ENCODE measurements around the gene TARS2. TPM values are rescaled to one million over a fixed set of nuclear protein-coding genes. Genes with fewer than 3 reads are reported as not detected.

TARS2 gene, protein sequence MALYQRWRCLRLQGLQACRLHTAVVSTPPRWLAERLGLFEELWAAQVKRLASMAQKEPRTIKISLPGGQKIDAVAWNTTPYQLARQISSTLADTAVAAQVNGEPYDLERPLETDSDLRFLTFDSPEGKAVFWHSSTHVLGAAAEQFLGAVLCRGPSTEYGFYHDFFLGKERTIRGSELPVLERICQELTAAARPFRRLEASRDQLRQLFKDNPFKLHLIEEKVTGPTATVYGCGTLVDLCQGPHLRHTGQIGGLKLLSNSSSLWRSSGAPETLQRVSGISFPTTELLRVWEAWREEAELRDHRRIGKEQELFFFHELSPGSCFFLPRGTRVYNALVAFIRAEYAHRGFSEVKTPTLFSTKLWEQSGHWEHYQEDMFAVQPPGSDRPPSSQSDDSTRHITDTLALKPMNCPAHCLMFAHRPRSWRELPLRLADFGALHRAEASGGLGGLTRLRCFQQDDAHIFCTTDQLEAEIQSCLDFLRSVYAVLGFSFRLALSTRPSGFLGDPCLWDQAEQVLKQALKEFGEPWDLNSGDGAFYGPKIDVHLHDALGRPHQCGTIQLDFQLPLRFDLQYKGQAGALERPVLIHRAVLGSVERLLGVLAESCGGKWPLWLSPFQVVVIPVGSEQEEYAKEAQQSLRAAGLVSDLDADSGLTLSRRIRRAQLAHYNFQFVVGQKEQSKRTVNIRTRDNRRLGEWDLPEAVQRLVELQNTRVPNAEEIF
- total RNA-seq (10 to 100 TPM; 34.8 to 41.8 TPM), polyA plus RNA-seq (10 to 100 TPM; 23.9 to 37.2 (median 30.6) TPM), total RNA-seq (29.2 to 37.7 (median 34.6) reads per million in 6 experiments)

DNA sequence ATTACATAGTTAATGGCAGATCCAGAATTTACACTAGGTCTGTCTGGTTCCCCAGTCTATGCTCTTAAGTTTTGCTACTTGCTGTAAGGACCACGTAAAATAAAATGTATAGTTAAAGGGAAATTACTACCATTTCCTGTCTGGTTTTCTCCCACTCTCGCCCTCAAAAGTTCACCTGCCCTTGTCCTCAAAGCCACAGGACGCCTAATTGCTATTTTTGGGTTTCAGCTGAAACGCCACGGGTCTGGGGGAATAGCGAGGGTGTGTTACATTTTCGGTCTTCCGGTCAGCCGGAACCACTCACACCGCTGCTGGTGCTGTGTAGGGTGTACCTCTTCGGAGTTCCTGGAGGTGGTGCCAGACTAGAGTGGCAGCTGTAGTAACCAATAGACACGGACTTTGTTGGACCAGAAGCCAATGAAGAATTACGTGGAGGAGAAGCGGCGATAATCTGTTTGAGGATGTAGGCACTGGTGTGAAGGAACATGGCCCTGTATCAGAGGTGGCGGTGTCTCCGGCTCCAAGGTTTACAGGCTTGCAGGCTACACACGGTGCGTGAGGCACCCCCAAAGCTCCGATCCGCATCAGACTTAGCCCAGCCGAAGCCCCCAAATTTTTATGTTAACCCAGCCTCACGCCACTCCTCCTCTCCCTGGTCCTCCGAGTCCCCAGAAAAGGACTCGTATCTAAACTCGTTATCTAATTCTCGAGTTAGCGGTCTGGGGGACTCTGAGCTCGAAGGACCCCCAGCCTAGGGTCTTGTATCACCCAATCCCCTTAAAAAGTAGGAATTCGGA, at the start of gene TARS2:
Gene TARS2 (plus strand): TSS at position 454 of the 797 bp plus-strand sequence. CDS start 32 bp downstream, at position 486.
- ATAC-seq: peak; percentile 100
- DNase-seq: peak; percentile 76 to 99 (median 96)
- Mint-ChIP-seq H3K4me1 (peaks cover 8 to 23% (median 20%) of the 10 kb centered on the region in 4 donors), H3K9me3 (no peaks in the 10 kb centered on the region), H3K4me3 (peak within 1 kb of the TSS; percentile 90 to 100 (median 100)), H3K27me3 (no peaks in the 10 kb centered on the region), H3K36me3 (peaks cover 0 to 31% (median 18%) of the 10 kb centered on the region in 3 donors), H3K27ac (peak within 1 kb of the TSS; percentile 96 to 100 (median 99))
- POLR2A ChIA-PET: interaction anchor here (0.5 to 2.8 kb wide), 17 partner anchors 11 to 794 kb away, joined by 3 to 17 read pairs (median 5); partner anchors contain the start of genes ENSA, FALEC, MCL1 and OTUD7B

GRCh38 chr1:150441121-150441520, 46.1 kb upstream of the TARS2 start:
- H3K27ac Mint-ChIP-seq: peak overlapping the region in 1 of 10 donors; percentile 34
- H3K36me3 Mint-ChIP-seq: peaks cover 0 to 76% (median 14%) of the 10 kb centered on the region in 3 donors
- H3K27me3 Mint-ChIP-seq: no peaks in the 10 kb centered on the region
- DNase-seq (no peak), ATAC-seq (no peak)
- POLR2A ChIA-PET: interaction anchor here (0.7 kb wide), 1 partner anchor 47 kb away, joined by 3 read pairs; the partner anchor contains the start of gene TARS2
- no peak overlapping the region for H3K4me3 Mint-ChIP-seq
- H3K4me1 Mint-ChIP-seq: peaks cover 0 to 10% (median 1%) of the 10 kb centered on the region in 4 donors
- no peaks in the 10 kb centered on the region for H3K9me3 Mint-ChIP-seq

- peaks cover 0 to 11% (median 3%) of the 10 kb centered on the region in 4 donors for H3K4me1 Mint-ChIP-seq
- H3K36me3 Mint-ChIP-seq: peaks cover 0 to 89% (median 15%) of the 10 kb centered on the region in 3 donors
- H3K4me3 Mint-ChIP-seq: no peak overlapping the region
- H3K27ac Mint-ChIP-seq: peak overlapping the region in 1 of 10 donors; percentile 56
- POLR2A ChIA-PET: no interaction called here
- no peak for ATAC-seq
- no peak for DNase-seq
- no peaks in the 10 kb centered on the region for H3K27me3 Mint-ChIP-seq
- H3K9me3 Mint-ChIP-seq: no peaks in the 10 kb centered on the region
These were observed 43.0 kb upstream of the TARS2 start for GRCh38 chr1:150444232-150444631.

- H3K27ac Mint-ChIP-seq: peak overlapping the region in 4 of 10 donors; percentile 22 to 88 (median 53)
- ATAC-seq (no peak), DNase-seq (no peak)
- H3K9me3 Mint-ChIP-seq: no peaks in the 10 kb centered on the region
- H3K4me1 Mint-ChIP-seq: peaks cover 2 to 6% (median 4%) of the 10 kb centered on the region in 4 donors
- POLR2A ChIA-PET: no interaction called here
- peaks cover 0 to 84% (median 6%) of the 10 kb centered on the region in 3 donors for H3K36me3 Mint-ChIP-seq
- H3K4me3 Mint-ChIP-seq: no peak overlapping the region
- no peaks in the 10 kb centered on the region for H3K27me3 Mint-ChIP-seq
These were observed 31.0 kb upstream of the TARS2 start for GRCh38 chr1:150456146-150456647.

GRCh38 chr1:150464422-150464826, 22.8 kb upstream of the TARS2 start:
- Mint-ChIP-seq H3K9me3 (no peaks in the 10 kb centered on the region), H3K36me3 (peaks cover 0 to 64% (median 8%) of the 10 kb centered on the region in 3 donors), H3K4me1 (peaks cover 0 to 4% (median 2%) of the 10 kb centered on the region in 4 donors), H3K27me3 (no peaks in the 10 kb centered on the region), H3K4me3 (no peak overlapping the region), H3K27ac (peak overlapping the region in 4 of 10 donors; percentile 12 to 75 (median 48))
- ATAC-seq: peak; percentile 84 to 85
- DNase-seq: peak; percentile 49 to 86 (median 71)
- POLR2A ChIA-PET: no interaction called here

DNA sequence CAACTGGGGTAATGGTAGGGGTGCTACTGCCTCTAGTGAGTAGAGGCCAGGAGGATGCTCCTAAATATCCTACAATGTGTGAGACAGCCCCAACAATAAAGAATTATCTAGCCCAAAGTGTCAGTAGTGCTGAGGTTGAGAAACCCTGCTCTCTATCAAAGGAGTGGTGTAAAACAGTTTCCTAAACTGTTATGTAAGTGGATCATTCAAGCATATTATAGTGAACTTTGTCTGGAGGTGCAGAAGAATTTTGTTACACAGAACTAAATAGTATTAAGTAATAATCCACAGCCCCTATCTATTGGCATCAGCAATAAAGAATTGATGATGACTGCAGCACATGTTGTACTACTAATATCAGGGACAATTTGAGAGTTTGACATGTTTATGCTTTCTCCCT, 20.3 kb upstream of the TARS2 start:
- POLR2A ChIA-PET: no interaction called here
- Mint-ChIP-seq H3K9me3 (no peaks in the 10 kb centered on the region), H3K4me1 (peaks cover 0 to 6% (median 4%) of the 10 kb centered on the region in 4 donors), H3K4me3 (no peak overlapping the region), H3K27me3 (no peaks in the 10 kb centered on the region), H3K27ac (no peak overlapping the region), H3K36me3 (peaks cover 0 to 69% (median 19%) of the 10 kb centered on the region in 3 donors)
- ATAC-seq (no peak), DNase-seq (no peak)

DNA sequence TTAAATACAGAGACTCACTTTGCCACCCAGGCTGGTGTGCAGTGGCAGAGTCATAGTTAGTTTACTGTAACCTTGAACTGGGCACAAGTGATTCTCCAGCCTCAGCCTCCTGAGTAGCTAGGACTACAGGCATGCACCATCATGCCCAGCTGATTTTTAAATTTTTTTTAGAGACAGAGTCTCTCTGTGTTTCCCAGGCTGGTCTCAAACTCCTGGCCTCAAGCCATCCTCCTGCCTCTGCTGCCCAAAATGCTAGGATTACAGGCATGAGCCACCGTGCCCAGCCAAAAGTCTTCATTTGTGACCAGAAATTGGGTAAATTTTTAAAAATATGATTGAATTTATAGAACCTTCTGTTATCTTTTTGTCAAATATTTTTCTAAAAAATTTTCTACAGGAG, 17.9 kb upstream of the TARS2 start:
- Mint-ChIP-seq H3K4me3 (no peak overlapping the region), H3K4me1 (peaks cover 0 to 6% (median 2%) of the 10 kb centered on the region in 4 donors), H3K27me3 (no peaks in the 10 kb centered on the region), H3K9me3 (no peaks in the 10 kb centered on the region), H3K36me3 (peaks cover 0 to 71% (median 23%) of the 10 kb centered on the region in 3 donors), H3K27ac (no peak overlapping the region)
- POLR2A ChIA-PET: no interaction called here
- no peak for DNase-seq
- no peak for ATAC-seq

DNA sequence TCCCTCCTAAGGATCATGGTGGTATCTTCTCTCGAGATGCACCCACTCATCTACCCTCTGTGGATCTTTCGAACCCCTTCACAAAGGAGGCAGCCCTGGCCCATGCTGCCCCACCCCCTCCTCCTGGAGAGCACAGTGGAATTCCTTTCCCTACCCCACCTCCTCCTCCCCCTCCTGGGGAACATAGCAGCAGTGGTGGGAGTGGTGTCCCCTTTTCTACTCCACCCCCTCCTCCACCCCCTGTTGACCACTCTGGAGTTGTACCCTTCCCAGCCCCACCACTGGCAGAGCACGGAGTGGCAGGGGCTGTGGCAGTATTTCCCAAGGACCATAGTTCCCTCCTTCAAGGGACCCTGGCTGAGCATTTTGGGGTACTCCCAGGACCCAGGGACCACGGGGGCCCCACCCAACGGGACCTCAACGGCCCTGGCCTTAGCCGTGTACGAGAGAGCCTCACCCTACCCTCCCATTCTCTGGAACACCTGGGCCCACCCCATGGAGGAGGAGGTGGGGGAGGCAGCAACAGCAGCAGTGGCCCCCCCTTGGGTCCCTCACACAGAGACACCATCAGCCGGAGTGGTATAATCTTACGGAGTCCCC, 14.5 kb upstream of the TARS2 start:
- H3K4me1 Mint-ChIP-seq: peaks cover 0 to 10% (median 6%) of the 10 kb centered on the region in 4 donors
- H3K27ac Mint-ChIP-seq: peak overlapping the region in 3 of 10 donors; percentile 29 to 60 (median 29)
- ATAC-seq (no peak), DNase-seq (no peak)
- peaks cover 0 to 48% (median 21%) of the 10 kb centered on the region in 3 donors for H3K36me3 Mint-ChIP-seq
- no peaks in the 10 kb centered on the region for H3K27me3 Mint-ChIP-seq
- H3K4me3 Mint-ChIP-seq: no peak overlapping the region
- no peaks in the 10 kb centered on the region for H3K9me3 Mint-ChIP-seq
- POLR2A ChIA-PET: no interaction called here

DNA sequence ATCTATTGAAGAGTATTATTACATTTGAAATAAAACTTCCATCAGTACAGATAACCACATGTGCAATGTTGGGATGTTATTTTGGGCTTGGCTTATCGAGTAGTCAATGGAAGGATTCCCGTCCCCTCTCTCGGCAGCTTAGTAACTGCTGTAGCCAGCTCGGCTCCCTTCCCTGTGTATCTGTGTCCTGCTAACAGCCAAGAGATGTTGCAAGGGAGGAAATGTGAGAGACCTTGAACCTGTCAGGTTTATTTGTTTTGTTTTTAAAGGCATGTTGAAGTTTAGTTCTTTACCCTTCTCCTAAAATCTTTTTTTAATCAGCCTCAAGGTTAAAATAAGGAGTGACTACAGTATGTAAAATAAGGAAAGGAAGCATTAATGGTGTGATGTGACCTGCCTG, 13.6 kb upstream of the TARS2 start:
- POLR2A ChIA-PET: no interaction called here
- Mint-ChIP-seq H3K4me1 (peaks cover 5 to 17% (median 9%) of the 10 kb centered on the region in 4 donors), H3K36me3 (peaks cover 0 to 42% (median 21%) of the 10 kb centered on the region in 3 donors), H3K9me3 (no peaks in the 10 kb centered on the region), H3K27me3 (no peaks in the 10 kb centered on the region), H3K4me3 (no peak overlapping the region), H3K27ac (peak overlapping the region in 3 of 10 donors; percentile 9 to 37 (median 37))
- DNase-seq: no peak
- ATAC-seq: no peak

DNA sequence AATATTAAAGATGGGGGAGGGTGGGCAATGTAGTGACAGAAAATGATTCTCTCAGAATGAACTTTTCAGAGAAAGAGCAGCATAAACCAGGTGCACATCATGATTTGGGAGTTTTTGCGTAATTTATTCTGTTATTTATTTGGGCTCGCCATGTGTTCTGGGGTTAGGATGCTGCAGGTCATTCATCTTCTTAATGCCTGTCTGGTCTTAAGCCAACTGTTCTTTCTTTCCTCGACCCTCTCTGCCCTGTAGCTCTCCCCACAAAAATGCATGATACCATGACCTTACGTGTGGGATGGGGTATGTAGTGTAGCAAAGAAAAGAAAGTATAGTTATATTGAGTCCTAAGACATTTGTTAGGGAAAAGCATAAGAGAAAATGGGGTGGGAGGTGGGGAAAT, 12.3 kb upstream of the TARS2 start:
- peaks cover 0 to 38% (median 21%) of the 10 kb centered on the region in 3 donors for H3K36me3 Mint-ChIP-seq
- peaks cover 7 to 17% (median 9%) of the 10 kb centered on the region in 4 donors for H3K4me1 Mint-ChIP-seq
- H3K27me3 Mint-ChIP-seq: no peaks in the 10 kb centered on the region
- peak overlapping the region in 1 of 10 donors; percentile 9 for H3K27ac Mint-ChIP-seq
- no peak overlapping the region for H3K4me3 Mint-ChIP-seq
- ATAC-seq: no peak
- no peaks in the 10 kb centered on the region for H3K9me3 Mint-ChIP-seq
- POLR2A ChIA-PET: no interaction called here
- no peak for DNase-seq

DNA sequence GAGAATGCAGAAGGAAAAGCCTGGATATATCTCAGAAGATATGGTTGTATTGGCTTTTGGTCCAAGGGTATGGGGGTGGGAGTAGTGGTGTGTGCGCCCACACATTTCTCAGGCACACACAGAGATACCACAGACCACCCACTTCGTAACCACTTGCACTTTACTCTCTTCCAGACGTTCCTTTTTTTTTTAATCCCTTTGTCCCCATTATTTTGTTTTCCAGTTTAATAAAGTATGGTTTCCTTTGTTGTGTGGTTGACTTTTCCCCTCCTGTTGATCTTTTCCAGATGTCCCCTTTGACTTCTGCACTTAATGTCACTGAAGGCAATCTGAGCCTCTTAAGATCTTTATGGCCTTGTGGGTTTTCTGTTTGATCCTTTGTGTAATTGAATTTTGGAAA, 10.5 kb upstream of the TARS2 start:
- Mint-ChIP-seq H3K27ac (peak overlapping the region in 9 of 10 donors; percentile 2 to 72 (median 53)), H3K36me3 (peaks cover 0 to 19% (median 7%) of the 10 kb centered on the region in 3 donors), H3K4me3 (no peak overlapping the region), H3K27me3 (no peaks in the 10 kb centered on the region), H3K4me1 (peaks cover 6 to 17% (median 9%) of the 10 kb centered on the region in 4 donors), H3K9me3 (no peaks in the 10 kb centered on the region)
- POLR2A ChIA-PET: no interaction called here
- ATAC-seq: no peak
- no peak for DNase-seq
